Stimulated activated CD4-positive, alpha-beta T cell treated with anti-CD3 and anti-CD28 coated beads, TNF-alpha, amount 100 ng/mL, for 48 hours (primary cell): Measurements from ENCODE around the gene FIGN.

ENCODE experiments used
- DNase-seq, 3 donors: peaks; one replicate each; pipeline ENCODE4 v3.0.0-alpha.2; 2020; ENCODE audit warnings: low read depth in 3 of 3

FIGN gene

DNA sequence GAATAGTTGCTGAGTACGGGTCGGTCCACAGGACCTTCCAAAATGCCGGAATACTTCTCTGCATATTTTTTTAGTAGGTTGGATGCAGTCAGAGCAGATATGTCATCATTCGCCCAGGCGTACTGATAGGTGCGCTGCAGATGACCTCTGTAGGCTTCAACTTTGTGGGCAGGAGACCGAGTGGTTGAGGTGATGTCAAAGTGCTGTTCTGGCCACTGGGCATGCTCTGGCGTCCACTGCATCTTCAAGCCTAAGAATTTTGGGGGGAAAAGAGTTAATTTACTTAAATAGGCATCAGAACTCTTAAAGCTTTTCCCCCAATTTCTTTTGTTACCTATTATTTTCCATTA lies 124.3 kb downstream of the FIGN start:
- no peak for DNase-seq

DNA sequence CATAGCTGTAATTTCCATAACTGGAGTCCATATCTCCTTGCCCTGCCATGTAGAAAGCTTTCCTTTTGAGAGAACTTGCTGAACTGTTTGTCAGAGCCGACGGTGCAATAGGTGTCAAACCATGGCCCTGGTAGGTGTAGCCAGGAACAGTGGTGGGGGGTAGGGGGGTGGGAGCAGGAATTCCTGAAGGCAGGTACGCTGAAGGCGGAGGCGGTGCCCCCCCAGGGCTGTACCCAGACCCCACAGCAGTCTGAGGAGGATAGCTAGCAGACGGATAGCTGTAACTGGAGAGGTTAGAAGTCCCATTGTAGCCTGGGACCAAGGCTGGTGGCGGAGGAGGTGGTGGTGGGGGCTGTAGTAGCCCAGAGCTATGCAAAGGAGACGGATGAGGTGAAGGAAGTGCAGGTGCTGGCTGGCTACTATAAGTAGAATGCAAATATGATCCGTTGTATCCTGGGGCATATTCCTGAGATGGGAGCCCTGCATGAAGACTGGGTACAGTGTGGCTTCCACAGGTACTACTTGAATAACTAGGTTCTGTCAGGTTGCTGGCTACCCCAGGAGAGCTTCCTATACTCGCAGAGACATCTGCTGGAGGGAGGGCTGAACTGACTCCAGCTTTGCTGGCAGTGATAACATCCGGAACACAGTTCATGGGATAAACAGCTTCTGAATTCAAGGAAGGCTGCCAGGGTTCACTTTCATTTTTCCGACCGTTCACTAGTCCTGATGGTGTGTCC lies 124.8 kb downstream of the FIGN start:
- DNase-seq = no peak

DNA sequence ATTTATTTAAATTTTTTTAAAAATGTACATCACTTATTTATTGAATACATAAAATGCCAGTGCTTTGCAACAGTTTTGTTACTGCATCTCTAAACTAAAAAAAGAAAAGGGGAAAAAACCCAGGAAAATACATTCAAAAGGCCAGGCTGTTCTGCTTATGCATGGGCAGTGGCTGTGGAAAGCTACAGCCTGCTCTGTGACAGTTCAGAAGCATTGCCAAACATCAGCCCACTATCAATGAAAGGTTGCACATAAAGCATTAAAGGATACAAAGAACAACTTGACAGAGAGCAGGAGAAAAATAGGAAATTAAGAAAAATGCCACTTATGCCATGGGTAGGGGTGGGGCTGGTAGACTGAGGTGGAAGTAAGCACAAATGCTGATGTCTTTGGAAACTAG lies 128.2 kb downstream of the FIGN start:
- no peak for DNase-seq

DNA sequence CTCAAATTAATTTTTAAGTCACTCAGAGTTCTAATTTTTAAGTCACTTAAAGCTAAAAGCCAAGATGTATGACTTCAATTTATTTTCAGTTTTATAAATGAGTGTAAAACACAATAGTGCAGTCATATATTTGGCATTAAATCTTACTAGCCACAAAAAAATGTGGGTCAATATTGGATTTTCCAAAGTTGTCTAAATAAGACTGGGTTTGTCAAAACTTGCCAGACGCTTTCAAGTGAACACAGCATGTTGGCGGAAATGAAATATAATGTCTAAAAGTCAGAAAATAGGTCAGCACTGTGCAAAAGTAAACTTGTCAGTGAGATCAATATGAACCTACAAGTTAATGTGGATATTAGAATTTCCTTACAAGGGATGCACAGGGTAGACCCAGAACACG lies 128.9 kb downstream of the FIGN start:
- no peak for DNase-seq

DNA sequence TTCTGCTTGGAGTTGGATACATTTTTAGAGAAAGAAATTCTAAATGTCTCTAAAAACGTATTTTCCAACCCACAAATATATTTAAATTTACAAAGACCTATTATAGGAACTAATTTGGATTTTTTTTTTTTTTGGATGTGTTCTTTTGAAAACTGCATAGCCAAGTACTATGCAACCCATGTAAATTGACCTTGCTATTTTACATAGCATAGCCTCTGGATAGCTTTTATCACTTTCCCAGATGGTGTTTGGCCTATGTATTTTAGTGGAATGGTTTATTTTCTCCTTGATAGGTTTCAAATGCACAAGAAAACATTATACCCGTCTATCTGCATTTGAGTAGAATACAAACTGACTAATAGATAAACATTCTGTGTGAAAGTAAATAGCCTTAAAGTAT lies 130.0 kb downstream of the FIGN start:
- no peak for DNase-seq

DNA sequence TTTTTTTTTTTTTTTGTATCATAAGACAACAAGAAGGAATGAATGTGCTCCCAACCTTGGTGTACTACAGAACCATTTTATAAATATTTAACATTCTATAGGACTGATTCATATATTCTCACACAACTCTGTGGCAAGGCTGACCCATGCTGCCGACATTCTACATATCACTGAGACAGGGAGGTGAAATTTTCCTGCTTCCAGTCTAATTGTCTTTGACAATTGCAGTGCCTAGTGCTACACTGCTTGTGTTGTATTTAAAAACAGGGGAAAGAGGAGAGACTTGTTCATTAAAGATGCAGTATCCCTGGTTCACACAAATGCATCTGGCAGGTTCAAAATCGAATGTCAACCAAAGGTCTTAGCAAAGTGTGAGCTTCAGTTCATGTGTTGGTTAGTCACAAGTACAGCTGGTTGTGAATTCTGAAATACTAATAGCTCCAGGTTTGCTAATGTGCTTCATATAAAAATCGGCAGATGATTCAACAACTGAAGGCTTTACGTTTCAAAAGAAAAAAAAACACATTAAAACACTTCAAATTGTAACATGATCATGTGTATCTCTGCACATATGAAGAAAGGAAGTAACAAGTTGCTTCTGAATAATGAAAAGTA lies 130.8 kb downstream of the FIGN start:
- no peak for DNase-seq

DNA sequence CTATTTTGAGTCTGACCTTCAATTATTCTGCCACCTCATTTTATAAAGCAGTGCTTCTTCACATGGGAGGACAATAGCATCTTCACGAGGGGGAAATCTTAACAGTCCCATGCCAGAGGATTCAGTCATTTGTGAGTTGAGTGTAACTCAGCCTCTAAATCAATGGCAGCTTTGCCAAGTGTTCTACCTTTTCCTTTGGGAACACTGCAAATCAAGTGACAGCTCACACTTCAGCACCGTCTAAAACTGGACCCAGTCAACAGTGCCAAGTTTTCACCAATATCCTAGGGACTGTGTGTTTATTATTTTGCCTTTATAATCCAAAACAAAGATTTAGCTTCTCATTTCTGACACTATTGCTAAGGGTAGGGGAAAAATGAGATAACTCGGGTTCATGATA lies 133.6 kb downstream of the FIGN start:
- DNase-seq = no peak

DNA sequence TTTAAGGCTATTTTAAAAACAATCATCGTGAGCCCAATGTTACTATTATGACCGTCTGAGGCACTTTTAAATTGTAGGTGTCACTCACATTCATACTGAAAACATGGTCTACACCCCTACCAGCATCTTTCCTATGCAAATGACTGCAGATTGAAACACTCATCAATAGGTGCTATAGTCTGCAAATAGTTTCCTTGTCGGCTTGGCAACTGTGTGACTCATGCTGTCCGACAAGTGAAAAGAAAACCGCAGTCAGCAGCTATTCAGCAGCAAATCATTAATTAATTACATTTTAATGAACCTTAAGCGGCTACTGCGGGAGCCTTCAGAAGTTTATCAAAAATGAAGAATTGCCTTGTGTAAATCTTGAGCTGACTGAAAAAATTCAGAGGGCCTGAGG lies 134.4 kb downstream of the FIGN start:
- DNase-seq = no peak

DNA sequence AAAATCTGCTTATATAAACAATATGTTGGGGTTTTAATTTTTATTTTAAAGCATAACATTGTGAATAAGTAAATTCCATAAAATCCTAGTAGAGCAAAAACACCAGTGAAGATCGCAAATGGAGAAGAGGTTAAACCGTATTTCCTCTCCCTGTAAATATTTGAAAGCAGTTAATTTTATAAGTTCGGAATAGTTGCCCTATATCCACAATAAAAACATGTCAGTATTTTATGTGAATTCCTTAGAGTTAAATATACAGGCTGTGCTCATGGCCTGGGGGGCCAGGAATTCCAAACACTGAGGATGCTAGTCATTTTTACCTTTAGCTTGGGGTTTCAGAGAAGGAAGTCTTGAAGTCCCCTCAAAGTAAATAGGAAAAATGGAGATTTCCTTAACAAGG lies 135.0 kb downstream of the FIGN start:
- no peak for DNase-seq

DNA sequence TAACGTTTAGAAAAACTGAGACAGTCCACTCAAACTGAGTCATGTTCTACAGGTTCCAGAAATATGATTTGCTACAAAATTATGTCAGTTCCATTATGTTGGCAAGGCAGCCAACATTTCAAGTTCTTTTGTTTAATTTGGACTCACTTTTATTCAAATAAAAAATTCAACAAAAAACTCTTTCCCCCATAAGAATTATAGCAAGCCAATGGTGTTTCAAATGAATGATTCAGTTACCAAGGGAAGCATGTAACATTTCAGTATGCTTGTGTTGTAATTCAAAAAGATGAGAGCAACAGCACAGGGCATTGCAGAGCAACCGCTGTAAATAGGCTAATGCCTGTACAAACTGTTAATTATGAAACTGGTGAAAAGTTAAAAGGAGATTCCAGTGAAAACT lies 140.8 kb downstream of the FIGN start:
- no peak for DNase-seq

DNA sequence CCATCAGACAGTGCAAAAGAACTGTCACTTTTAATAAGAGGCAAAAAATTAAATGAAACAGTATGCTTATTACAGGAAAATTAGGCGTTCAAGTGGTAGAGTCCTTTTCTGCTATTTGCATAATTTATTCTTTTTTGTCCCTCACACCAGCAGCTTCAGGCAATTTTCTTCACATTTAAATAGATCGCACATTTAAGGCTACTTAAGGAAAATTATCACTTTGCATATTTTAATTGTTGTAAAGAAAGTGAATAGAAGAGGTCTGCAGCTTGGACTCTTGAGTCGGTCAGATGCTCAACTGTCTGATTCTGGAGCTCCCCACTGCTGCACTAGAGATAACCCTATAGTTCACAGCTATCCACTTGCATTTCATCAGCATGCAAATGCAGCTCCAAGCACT lies 141.3 kb downstream of the FIGN start:
- DNase-seq = no peak

DNA sequence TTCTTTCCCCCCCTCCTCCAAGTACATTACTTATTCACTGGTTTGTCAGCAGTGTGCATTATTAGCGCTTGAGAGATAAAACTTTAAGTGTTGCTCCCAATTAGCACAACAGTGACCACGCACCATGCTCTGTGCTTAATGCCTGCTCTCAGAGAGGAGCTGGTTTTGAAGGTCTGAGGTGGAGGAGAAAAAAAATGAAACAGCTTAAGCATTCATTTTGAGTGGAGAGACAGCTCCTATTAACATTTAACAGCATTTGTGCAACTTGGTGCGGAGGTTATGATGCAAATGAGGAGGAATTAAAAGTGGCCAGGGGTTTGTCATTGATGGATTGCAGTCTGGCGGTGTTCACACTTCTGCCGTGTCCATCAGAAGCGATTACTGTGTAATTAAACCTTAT lies 141.8 kb downstream of the FIGN start:
- no peak for DNase-seq

DNA sequence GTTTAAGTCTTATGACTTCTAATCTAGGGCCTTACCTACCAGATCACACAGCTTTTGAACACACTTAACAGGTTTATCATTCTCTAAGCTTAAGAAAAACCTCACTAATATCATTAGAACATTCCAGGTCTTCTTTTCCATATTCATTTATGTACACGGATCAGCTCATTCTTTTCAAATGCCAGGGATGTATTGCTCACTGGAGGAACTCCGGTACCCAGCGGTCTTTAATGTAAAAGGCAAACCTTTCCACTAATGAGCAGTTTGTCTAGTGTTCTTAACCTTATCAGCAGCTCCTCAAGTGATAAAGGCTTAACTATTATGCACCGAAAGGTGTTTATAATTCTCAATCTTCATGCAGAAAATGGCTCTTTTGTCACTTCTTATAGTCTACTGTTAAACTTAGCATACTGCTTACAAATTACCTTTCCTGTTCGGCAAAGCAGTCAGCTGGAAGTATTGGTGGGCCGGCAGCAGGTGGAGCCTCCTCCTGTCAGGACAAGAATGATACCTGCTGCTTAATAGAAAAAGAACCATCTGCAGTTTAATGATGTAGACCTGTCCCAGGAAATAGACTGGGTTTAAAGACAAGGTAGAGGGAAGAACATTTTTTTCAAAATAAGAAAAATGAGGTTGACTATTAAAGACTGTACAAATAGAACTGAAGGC lies 142.7 kb downstream of the FIGN start:
- DNase-seq = no peak

DNA sequence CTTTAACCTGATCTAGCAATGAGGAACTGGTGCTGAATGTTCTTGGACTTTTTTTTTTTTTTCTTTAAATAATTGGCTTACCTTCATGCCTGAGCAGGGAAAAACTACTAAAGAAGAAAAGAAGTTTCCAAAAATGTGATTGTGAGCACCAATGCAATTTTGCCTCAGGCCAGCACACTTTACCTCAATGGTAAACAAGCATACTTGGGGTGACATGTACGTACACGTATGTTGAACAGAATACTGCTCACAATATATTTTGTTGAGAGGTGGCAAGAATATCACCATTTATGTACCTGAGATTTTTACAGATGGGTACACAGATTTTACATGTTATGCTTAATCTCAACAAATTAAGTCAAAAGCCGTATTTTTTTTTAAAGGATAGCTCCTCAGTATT lies 144.3 kb downstream of the FIGN start:
- no peak for DNase-seq

DNA sequence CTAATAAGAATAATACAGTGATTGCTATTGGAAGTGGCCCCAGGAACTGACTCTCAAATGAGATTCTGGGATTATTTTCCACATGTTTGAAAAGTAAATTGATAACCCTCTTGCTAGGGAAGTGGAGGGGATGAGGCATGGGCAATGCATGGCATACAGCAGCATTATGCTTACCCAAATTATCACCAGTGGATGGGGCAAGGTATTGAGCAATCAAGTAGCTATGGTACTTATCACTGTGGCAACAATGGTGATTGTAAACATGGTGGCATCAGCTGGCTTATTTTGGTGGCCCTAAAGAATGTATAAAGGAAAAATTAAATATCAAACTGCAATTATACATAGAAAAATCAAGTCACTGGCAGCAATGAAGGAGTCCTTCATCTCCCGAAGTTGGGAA lies 155.1 kb downstream of the FIGN start:
- DNase-seq = no peak

DNA sequence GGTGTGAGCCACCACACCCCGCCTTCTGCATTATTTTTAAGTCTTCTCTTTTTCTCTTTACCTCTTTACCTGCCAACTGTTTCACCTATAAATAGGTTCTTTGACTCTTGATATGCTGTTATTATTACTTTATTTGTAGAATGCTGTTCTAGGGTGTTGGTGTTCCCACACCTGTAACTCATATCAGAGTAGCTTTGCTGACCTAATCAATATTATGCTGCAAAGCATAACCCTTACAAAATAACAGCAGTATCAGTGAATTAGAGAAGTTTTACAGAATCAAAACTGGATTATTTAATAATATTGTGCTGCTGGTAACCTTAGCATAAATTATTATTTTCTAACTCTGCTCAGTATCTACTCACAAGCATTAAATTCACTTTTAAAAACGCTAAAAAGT lies 161.5 kb downstream of the FIGN start:
- DNase-seq = no peak

DNA sequence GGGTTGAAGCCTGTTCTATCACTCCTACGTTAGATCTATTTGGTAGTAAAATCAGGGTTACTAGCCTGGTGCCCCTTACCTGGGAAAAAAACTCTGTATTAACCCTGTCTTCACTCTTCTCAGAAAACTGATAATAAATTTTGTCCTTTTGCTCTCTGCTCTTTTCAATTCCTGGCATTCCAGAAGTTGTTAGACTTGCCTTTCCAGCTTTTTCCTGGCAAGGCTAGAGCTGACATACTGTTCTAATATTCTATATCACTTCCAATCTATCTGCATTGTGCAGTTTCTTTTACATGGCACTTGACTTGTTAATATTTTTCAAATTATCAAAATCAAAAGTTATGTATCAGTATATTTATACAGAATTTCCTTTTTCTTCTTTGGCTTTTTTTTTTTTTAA lies 162.2 kb downstream of the FIGN start:
- no peak for DNase-seq

DNA sequence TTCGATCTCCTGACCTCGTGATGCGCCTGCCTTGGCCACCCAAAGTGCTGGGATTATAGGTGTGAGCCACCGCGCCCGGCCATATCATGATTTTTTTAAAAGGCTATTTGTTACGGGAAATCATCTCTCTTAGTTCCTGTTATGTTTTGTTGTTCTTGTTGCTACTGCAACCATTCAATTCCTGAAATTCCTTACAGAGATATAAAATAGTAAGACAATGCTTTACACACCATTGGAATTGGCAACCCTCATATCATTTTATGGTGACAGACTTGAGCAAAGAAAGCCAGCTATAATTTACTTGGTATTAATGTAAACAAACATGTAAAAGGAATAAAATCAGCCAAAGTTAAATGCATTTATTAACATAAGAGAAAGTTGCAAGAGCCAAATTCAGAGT lies 163.0 kb downstream of the FIGN start:
- DNase-seq = no peak

DNA sequence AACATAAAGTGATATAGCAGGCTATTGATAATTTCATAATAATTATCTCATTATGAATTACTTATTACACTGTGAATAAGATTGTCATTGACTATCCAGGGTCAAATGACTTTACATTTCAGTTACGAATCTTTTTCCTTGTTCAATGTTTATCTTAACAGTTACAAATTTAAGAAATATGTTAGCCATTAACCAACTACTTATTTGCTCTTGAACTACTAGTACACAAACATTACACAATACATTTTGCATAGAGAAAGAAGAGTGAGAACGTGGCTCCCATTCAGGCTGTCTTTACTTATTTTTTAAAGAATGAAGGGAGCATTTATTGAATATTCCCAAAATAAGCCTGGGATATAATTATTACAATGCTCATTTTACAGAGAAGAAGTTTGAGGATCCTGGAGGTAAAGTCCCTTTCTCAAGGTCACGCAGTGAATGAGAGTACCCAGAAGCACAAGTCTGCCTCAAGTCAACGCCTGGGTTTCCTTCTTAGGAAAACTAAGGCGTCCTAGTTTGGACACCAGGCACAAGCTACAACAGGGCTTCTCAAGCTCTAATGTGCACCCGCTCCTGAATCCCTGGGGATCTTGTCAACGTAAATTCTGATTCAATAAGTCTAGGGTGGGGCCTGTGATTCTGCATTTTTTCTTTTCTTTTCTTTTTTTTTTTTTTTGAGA lies 164.2 kb downstream of the FIGN start:
- no peak for DNase-seq

DNA sequence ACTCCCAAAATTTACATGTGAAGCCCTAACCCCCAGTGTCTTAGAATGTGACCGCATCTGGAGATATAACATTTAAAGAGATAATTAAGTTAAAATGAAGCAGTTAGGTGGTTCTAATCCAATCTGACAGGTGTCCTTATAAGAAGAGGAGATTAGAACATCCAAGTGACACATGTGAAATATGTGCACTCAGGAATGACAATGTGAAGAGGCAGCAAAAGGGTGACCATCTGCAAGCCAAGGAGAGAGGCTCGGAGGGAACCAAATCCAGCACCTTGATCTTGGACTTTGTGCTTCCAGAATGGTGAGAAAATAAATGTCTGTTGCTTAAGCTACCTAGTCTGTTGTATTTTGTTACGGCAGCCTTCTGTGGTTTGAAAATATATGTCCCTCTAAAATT lies 165.4 kb downstream of the FIGN start:
- no peak for DNase-seq

DNA sequence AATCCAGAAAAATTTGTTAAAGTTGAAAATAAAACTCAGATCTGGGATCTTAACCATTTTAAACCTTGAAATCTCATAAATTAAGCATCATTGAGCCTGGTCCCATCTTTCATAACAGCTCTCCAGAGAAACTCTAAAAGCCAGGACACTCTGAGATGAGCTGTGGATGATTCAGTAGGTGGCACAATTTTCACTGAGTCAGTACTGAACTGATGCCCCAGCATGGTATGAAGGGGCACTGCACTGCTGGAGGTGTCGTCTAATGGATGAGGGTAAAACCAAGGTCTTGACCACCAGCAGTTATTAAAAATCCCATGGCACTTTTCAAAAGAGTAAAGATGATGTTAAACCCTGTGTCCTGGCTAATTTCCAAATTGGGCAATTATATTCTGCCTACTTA lies 170.6 kb downstream of the FIGN start:
- no peak for DNase-seq

DNA sequence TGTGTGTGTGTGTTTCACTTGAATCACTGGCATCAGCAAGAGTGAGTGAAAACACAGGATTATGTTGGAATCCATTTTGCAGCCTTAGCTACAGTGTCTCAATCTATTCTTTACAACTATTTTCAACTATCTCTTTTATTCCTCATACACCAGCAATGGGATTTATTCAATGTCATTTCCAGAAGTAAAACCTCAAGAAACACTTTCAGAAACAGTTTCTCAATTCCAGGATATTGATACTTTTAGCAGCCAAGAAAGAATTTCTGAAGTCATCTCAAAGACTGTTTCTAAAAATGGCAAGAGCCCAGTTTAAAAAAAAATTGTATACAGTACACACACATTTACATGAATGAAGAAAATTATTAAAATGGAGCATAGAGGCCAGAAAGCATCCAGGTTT lies 171.6 kb downstream of the FIGN start:
- DNase-seq = no peak

DNA sequence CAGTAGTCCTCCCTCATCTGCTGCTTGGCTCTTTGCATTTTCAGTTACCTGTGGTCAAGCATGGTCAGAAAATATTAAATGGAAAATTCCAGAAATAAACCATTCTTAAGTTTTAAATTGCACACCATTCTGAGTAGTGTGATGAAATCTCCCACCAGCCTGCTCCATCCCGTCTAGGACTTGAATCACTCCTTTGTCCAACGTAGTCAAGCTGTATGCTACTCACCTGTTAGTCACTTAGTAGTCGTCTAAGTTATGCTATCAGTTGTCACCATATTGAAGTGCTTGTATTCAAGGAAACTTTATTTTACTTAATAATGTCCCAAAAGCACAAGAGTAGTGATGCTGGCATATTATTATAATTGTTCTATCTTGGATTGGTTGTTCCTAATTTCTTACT lies 172.5 kb downstream of the FIGN start:
- DNase-seq = no peak
